ENCODE measurements around the gene ICA1L. TPM values are rescaled to one million over a fixed set of nuclear protein-coding genes. Genes with fewer than 3 reads are reported as not detected.

The ICA1L gene
- total and polyA plus RNA-seq, 8 donors: 0.87 to 36.7 (median 2.5) TPM

DNA sequence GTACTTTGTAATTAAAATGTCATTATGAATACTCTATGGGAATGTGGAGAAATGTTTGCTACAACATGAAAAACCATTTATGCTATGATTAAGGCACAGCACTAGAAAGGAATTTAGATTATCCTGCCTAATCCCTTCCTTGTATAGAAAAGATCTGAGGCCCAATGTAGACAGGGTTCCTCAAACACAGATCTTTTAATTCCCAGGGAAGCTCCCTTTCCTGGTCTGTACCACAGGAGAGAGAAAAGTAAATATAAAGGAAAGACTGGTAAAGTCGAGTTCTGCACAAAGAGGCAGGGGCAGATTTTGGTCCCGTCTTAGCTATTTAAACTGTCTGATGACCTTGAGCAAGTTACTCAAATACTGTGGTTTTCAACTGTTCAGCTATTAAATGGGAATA, 84.7 kb downstream of the ICA1L start:
- H3K4me3 ChIP-seq: no peak overlapping the region
- TF ChIP-seq EP300 (IDR thresholded peaks at IDR 0.05): no peak
- TF ChIP-seq POLR2A (IDR thresholded peaks at IDR 0.05): no peak
- TF ChIP-seq POLR2AphosphoS5 (IDR thresholded peaks at IDR 0.05): no peak
- TF ChIP-seq, protein P1, sequence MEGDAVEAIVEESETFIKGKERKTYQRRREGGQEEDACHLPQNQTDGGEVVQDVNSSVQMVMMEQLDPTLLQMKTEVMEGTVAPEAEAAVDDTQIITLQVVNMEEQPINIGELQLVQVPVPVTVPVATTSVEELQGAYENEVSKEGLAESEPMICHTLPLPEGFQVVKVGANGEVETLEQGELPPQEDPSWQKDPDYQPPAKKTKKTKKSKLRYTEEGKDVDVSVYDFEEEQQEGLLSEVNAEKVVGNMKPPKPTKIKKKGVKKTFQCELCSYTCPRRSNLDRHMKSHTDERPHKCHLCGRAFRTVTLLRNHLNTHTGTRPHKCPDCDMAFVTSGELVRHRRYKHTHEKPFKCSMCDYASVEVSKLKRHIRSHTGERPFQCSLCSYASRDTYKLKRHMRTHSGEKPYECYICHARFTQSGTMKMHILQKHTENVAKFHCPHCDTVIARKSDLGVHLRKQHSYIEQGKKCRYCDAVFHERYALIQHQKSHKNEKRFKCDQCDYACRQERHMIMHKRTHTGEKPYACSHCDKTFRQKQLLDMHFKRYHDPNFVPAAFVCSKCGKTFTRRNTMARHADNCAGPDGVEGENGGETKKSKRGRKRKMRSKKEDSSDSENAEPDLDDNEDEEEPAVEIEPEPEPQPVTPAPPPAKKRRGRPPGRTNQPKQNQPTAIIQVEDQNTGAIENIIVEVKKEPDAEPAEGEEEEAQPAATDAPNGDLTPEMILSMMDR (IDR thresholded peaks at IDR 0.05): no peak
- no peak for DNase-seq
- H3K4me1 ChIP-seq: peaks cover 4 to 8% (median 8%) of the 10 kb centered on the region in 4 donors
- peaks cover 6 to 39% (median 23%) of the 10 kb centered on the region in 4 donors for H3K36me3 ChIP-seq
- no peaks in the 10 kb centered on the region for H3K27me3 ChIP-seq
- WGBS, 5 donors: 34 to 52% (median 40%) methylated on average over 2 of the region's 2 CpGs
- no peaks in the 10 kb centered on the region for H3K9me3 ChIP-seq
- intact Hi-C loops (cut with DNase I; ENCODE audit: low total_unique reads): no loop called here
- no peak overlapping the region for H3K27ac ChIP-seq

DNA sequence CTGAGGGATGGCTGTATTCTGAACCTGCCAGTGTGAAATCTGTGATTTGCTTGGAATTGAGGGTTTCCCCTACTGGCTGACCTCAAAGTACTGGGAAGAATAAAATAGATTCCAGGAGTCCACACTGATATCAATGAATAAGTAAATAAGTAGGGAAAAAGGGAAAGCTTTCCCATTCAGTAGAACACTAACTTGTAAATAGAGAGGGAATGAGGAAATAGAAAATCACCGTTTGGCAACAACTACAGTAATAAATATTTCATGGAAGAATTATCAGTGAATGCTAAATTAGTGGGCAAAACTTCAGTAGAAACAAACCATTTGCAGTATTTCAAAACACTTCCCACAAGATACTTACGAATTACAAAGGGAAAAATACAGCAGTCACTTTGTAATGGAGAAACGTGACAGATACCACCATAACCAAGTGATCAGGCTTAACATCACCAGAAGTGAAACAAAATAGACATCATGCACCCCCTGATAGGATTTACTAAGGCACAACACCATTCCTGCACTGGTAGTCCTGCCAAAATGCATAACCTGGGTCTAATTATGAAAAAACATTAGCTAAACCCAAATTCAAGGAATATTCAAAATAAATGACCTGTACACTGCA, 88.5 kb downstream of the ICA1L start:
- H3K9me3 ChIP-seq: no peaks in the 10 kb centered on the region
- no peak for DNase-seq
- H3K4me1 ChIP-seq: peaks cover 7 to 11% (median 8%) of the 10 kb centered on the region in 4 donors
- H3K27me3 ChIP-seq: no peaks in the 10 kb centered on the region
- H3K27ac ChIP-seq: peak overlapping the region in 3 of 5 donors; percentile 7 to 64 (median 60)
- TF ChIP-seq POLR2A (IDR thresholded peaks at IDR 0.05) (no peak), POLR2AphosphoS5 (IDR thresholded peaks at IDR 0.05) (no peak), EP300 (IDR thresholded peaks at IDR 0.05) (no peak)
- TF ChIP-seq, protein P1 (IDR thresholded peaks at IDR 0.05): no peak
- H3K36me3 ChIP-seq: peaks cover 2 to 45% (median 23%) of the 10 kb centered on the region in 4 donors
- 28 to 57% (median 38%) methylated on average over 3 of the region's 3 CpGs for WGBS, 5 donors
- H3K4me3 ChIP-seq: no peak overlapping the region
- intact Hi-C loops (cut with DNase I; ENCODE audit: low total_unique reads): no loop called here

DNA sequence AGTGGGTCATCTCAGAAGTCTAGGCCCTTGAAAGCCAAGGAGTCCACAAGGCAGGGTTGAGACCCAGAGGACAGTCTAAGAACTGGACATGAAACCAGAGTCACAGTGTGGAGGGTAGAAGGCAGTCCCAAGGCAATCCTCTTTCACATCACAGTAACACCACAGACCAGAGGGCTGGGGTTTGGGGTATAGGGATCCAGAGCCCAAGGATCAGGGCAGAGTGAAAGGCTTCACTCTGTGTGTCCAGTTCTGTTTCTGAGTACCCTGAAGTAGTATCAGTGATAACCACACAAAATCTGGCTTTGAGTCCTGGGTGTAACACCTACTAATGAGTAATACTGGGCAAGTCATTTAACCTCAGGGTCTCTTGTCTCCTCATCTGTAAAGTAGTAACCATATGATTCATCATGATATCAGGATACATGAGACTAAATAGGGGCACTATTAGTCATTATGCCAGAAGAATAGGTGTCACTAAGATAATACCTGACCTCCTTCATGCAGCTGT, 91.0 kb downstream of the ICA1L start:
- no peaks in the 10 kb centered on the region for H3K27me3 ChIP-seq
- no peak overlapping the region for H3K4me3 ChIP-seq
- H3K9me3 ChIP-seq: no peaks in the 10 kb centered on the region
- H3K36me3 ChIP-seq: peaks cover 0 to 36% (median 16%) of the 10 kb centered on the region in 4 donors
- H3K4me1 ChIP-seq: peaks cover 7 to 11% (median 8%) of the 10 kb centered on the region in 4 donors
- TF ChIP-seq POLR2AphosphoS5 (IDR thresholded peaks at IDR 0.05) (peak in 2 of 3 donors; percentile 8 to 53), EP300 (IDR thresholded peaks at IDR 0.05) (no peak), POLR2A (IDR thresholded peaks at IDR 0.05) (no peak)
- TF ChIP-seq, protein P1 (IDR thresholded peaks at IDR 0.05): no peak
- DNase-seq: no peak
- peak overlapping the region in 2 of 5 donors; percentile 48 to 62 for H3K27ac ChIP-seq
- intact Hi-C loops (cut with DNase I; ENCODE audit: low total_unique reads): no loop called here

DNA sequence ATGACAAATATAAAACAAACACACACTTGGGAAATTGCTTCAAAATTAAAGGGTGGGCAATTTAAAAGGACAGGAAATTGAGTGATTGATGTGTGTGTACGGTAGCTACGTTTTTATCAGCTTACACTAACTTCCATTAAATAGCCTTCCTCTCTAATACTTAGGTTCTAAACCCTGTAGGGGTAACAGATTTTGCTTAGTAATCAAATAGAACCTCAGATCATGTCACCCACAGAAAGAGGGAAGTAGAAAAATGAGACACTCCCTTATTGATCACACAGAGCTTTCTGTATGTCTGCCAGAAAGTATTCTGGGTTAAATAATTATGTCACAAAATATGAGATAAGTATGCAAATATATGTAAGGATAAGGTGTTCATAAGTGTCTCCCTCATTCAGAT, 93.3 kb downstream of the ICA1L start:
- TF ChIP-seq EP300 (IDR thresholded peaks at IDR 0.05) (no peak), POLR2AphosphoS5 (IDR thresholded peaks at IDR 0.05) (no peak)
- TF ChIP-seq, protein P1 (IDR thresholded peaks at IDR 0.05): no peak
- DNase-seq: no peak

More for the DNA sequence above, 93.3 kb downstream of the ICA1L start:
- Histone ChIP-seq H3K9me3 (no peaks in the 10 kb centered on the region), H3K27ac (peak overlapping the region in 1 of 5 donors; percentile 52), H3K4me1 (peaks cover 6 to 9% (median 8%) of the 10 kb centered on the region in 4 donors), H3K27me3 (no peaks in the 10 kb centered on the region), H3K4me3 (no peak overlapping the region), H3K36me3 (peaks cover 0 to 31% (median 25%) of the 10 kb centered on the region in 4 donors)
- intact Hi-C loops (cut with DNase I; ENCODE audit: low total_unique reads): no loop called here
- WGBS, 5 donors: 47 to 63% (median 54%) methylated on average over 2 of the region's 2 CpGs

Data from stomach (tissue), 9 donors.